H1 (cell line): Measurements from ENCODE around the gene SLC39A13. TPM values are rescaled to one million over a fixed set of nuclear protein-coding genes. Genes with fewer than 3 reads are reported as not detected.

Source experiments
- CTCF ChIA-PET: fragments of 300-600 bp; sonication (Branson Sonifier 250); formaldehyde crosslinking; loops from one replicate; lab custom pipeline; 2021; ENCODE audit not compliant: partially characterized antibody; lab: Charles Lee
- POLR2A ChIA-PET: fragments of 300-600 bp; sonication (Branson Sonifier 250); formaldehyde crosslinking; loops from one replicate; lab custom pipeline; 2021; ENCODE audit warnings: inconsistent platforms; ENCODE audit not compliant: partially characterized antibody; lab: Charles Lee
- DNase-seq, 2 experiments: peaks; one replicate each; pipeline versions ENCODE4 v3.0.0 to v3.0.0-alpha.2; 2010 to 2022; ENCODE audit warnings: low spot score in 2 of 2, low read depth in 1 of 2, mixed read lengths in 1 of 2
- FAIRE-seq: peaks from 2 replicates; lab custom pipeline; 2011; peaks lifted over from hg19 to GRCh38; lab: Jason Lieb, UNC
- H2AFZ ChIP-seq: 2 replicates; pipeline ENCODE4 v1.8.1; 2012; ENCODE audit warnings: low read length, inconsistent platforms
- H2AK5ac ChIP-seq: 2 replicates; pipeline ENCODE4 v1.6.1; 2013; ENCODE audit warnings: low read depth, low read length
- H2BK120ac ChIP-seq: replicated peaks from 2 replicates; pipeline ENCODE3; 2013; ENCODE audit warnings: low read depth, low read length, inconsistent platforms
- H2BK12ac ChIP-seq: 2 replicates; pipeline ENCODE4 v1.6.1; 2013; ENCODE audit warnings: low read depth, low read length
- H2BK15ac ChIP-seq: 2 replicates; pipeline ENCODE4 v1.6.1; 2013; ENCODE audit warnings: low read length
- H2BK20ac ChIP-seq: 2 replicates; pipeline ENCODE4 v1.6.1; 2013; ENCODE audit warnings: low read length
- H2BK5ac ChIP-seq: 2 replicates; pipeline ENCODE4 v1.6.1; 2013; ENCODE audit warnings: low read depth, low read length
- H3K14ac ChIP-seq: 2 replicates; pipeline ENCODE4 v1.6.1; 2013; ENCODE audit warnings: inconsistent platforms; ENCODE audit not compliant: insufficient read length
- H3K18ac ChIP-seq: 2 replicates; pipeline ENCODE4 v1.6.1; 2013; ENCODE audit warnings: low read length; ENCODE audit errors: extremely low read depth
- H3K23ac ChIP-seq: 2 replicates; pipeline ENCODE4 v1.6.1; 2013; ENCODE audit warnings: inconsistent platforms; ENCODE audit not compliant: insufficient read length
- H3K23me2 ChIP-seq: 2 replicates; pipeline ENCODE4 v1.6.1; 2013; ENCODE audit warnings: low read depth, low read length
- H3K27ac ChIP-seq: 2 replicates; pipeline ENCODE4 v1.6.1; 2011; ENCODE audit warnings: low read depth, low read length, inconsistent platforms
- H3K27me3 ChIP-seq, 4 experiments: replicated peaks in 1 of 4; 1 replicate in 1 of 4; 2 replicates in 3 of 4; pipeline versions ENCODE4 v1.6.1 to v1.8.1; 2011 to 2013; ENCODE audit warnings: low read length in 3 of 4, mild to moderate bottlenecking in 3 of 4, inconsistent platforms in 2 of 4, mixed read lengths in 2 of 4, moderate library complexity in 1 of 4; ENCODE audit not compliant: control insufficient read depth in 3 of 4, insufficient read depth in 3 of 4; ENCODE audit errors: extremely low read depth in 1 of 4
- H3K36me3 ChIP-seq, 4 experiments: 2 replicates each; pipeline versions ENCODE4 v1.6.1 to v1.8.1; 2011 to 2013; ENCODE audit warnings: mild to moderate bottlenecking in 4 of 4, low read length in 3 of 4, moderate library complexity in 2 of 4, control low read depth in 1 of 4, inconsistent platforms in 1 of 4; ENCODE audit not compliant: insufficient read depth in 4 of 4, control insufficient read depth in 2 of 4
- H3K4ac ChIP-seq: replicated peaks from 2 replicates; pipeline ENCODE3; 2013; ENCODE audit warnings: low read length, low read depth, mixed read lengths, inconsistent platforms; ENCODE audit not compliant: insufficient read length
- H3K4me1 ChIP-seq, 4 experiments: replicated peaks in 1 of 4; 1 replicate in 1 of 4; 2 replicates in 3 of 4; pipeline versions ENCODE4 v1.6.1 to v1.8.1; 2011 to 2013; ENCODE audit warnings: low read length in 3 of 4, inconsistent platforms in 2 of 4, mixed read lengths in 1 of 4; ENCODE audit not compliant: insufficient read depth in 4 of 4, control insufficient read depth in 3 of 4
- H3K4me2 ChIP-seq, 2 experiments: 2 replicates each; pipeline versions ENCODE4 v1.6.1 to v1.8.1; 2011 to 2013; ENCODE audit warnings: low read depth in 2 of 2, low read length in 2 of 2, control low read depth in 1 of 2, inconsistent platforms in 1 of 2, mild to moderate bottlenecking in 1 of 2; ENCODE audit not compliant: insufficient read depth in 1 of 2
- H3K4me3 ChIP-seq, 4 experiments: fragments of 200-600, 300-600 bp in 1 of 4; sonication (generic), shearing (Covaris generic), sonication (Bioruptor Twin) in 1 of 4; 2 replicates each; pipeline versions ENCODE4 v1.5.1 to v1.8.1; 2011 to 2016; ENCODE audit warnings: low read length in 4 of 4, low read depth in 3 of 4, control low read depth in 2 of 4, inconsistent platforms in 2 of 4, mild to moderate bottlenecking in 2 of 4, mixed read lengths in 1 of 4, moderate library complexity in 1 of 4; ENCODE audit not compliant: insufficient read depth in 2 of 4; ENCODE audit errors: extremely low read depth in 1 of 4
- H3K56ac ChIP-seq: replicated peaks from 2 replicates; pipeline ENCODE3; 2013; ENCODE audit warnings: low read depth, mild to moderate bottlenecking, mixed read lengths, low read length, inconsistent platforms; ENCODE audit not compliant: insufficient read length
- H3K79me1 ChIP-seq: 2 replicates; pipeline ENCODE4 v1.6.1; 2013; ENCODE audit warnings: low read depth, low read length, control low read depth
- H3K79me2 ChIP-seq, 2 experiments: 2 replicates each; pipeline versions ENCODE4 v1.6.1 to v1.8.1; 2012 to 2013; ENCODE audit warnings: low read length in 2 of 2, mild to moderate bottlenecking in 2 of 2, inconsistent platforms in 1 of 2; ENCODE audit not compliant: insufficient read depth in 2 of 2, control insufficient read depth in 1 of 2
- H3K9ac ChIP-seq, 4 experiments: replicated peaks in 1 of 4; 1 replicate in 1 of 4; 2 replicates in 3 of 4; pipeline versions ENCODE4 v1.6.1 to v1.8.1; 2011 to 2013; ENCODE audit warnings: low read depth in 3 of 4, low read length in 3 of 4, control low read depth in 2 of 4, mild to moderate bottlenecking in 2 of 4, moderate library complexity in 2 of 4, inconsistent platforms in 1 of 4; ENCODE audit errors: extremely low read depth in 1 of 4
- H3K9me3 ChIP-seq, 2 experiments: 2 replicates each; pipeline versions ENCODE4 v1.6.1 to v1.8.1; 2012 to 2013; ENCODE audit warnings: mild to moderate bottlenecking in 2 of 2, moderate library complexity in 2 of 2, control low read depth in 1 of 2, inconsistent platforms in 1 of 2, low read depth in 1 of 2, low read length in 1 of 2, mixed read lengths in 1 of 2; ENCODE audit not compliant: insufficient read depth in 2 of 2
- H4K20me1 ChIP-seq, 2 experiments: replicated peaks in 1 of 2; 2 replicates each; pipeline versions ENCODE3 to v1.8.1; 2011 to 2013; ENCODE audit warnings: inconsistent platforms in 2 of 2, low read length in 2 of 2, mild to moderate bottlenecking in 1 of 2; ENCODE audit not compliant: insufficient read depth in 2 of 2, control insufficient read depth in 1 of 2
- H4K5ac ChIP-seq: 2 replicates; pipeline ENCODE4 v1.6.1; 2013; ENCODE audit warnings: low read length, low read depth, mixed read lengths, inconsistent platforms; ENCODE audit not compliant: insufficient read length
- H4K8ac ChIP-seq: 2 replicates; pipeline ENCODE4 v1.8.0; 2013; ENCODE audit warnings: mild to moderate bottlenecking, moderate library complexity, low read length, inconsistent platforms; ENCODE audit not compliant: insufficient read depth; ENCODE audit errors: extremely low read depth
- H4K91ac ChIP-seq: replicated peaks from 2 replicates; pipeline ENCODE3; 2013; ENCODE audit warnings: low read length, mixed read lengths, inconsistent platforms; ENCODE audit not compliant: insufficient read length
- CEBPB ChIP-seq: IDR thresholded peaks from 2 replicates; pipeline ENCODE4 v1.6.1; 2012; ENCODE audit warnings: low read depth, low read length
- CTCF ChIP-seq, 3 experiments: IDR thresholded peaks; 1 replicate in 2 of 3; 2 replicates in 1 of 3; pipeline versions ENCODE4 v1.5.1 to v1.6.1; 2011; ENCODE audit warnings: low read length in 3 of 3, mild to moderate bottlenecking in 3 of 3, inconsistent platforms in 2 of 3, low read depth in 1 of 3, moderate library complexity in 1 of 3; ENCODE audit not compliant: insufficient read depth in 1 of 3; ENCODE audit errors: control extremely low read depth in 1 of 3
- EP300 ChIP-seq, 2 experiments: IDR thresholded peaks; 1 replicate in 1 of 2; 2 replicates in 1 of 2; pipeline ENCODE4 v1.6.1; 2011 to 2012; ENCODE audit warnings: low read depth in 2 of 2, low read length in 2 of 2, mild to moderate bottlenecking in 2 of 2, borderline replicate concordance in 1 of 2, inconsistent platforms in 1 of 2, moderate library complexity in 1 of 2
- MAFK ChIP-seq: IDR thresholded peaks from 2 replicates; pipeline ENCODE4 v1.6.1; 2012; ENCODE audit warnings: low read depth, mild to moderate bottlenecking, improper control_type of control experiment, low read length
- RAD21 ChIP-seq, 2 experiments: IDR thresholded peaks in 1 of 2; conservative IDR thresholded peaks in 1 of 2; 2 replicates each; pipeline ENCODE4 v1.6.1; 2011; ENCODE audit warnings: low read depth in 2 of 2, low read length in 2 of 2, improper control_type of control experiment in 1 of 2, inconsistent platforms in 1 of 2, mild to moderate bottlenecking in 1 of 2, moderate library complexity in 1 of 2
- SUZ12 ChIP-seq: fragments of 200-600 bp; sonication (generic); IDR thresholded peaks from 2 replicates; pipeline ENCODE4 v1.6.1; 2012; ENCODE audit warnings: mild to moderate bottlenecking, inconsistent platforms, low read length, moderate library complexity, mixed read lengths
- YY1 ChIP-seq: IDR thresholded peaks from 2 replicates; pipeline ENCODE4 v1.6.1; 2011; ENCODE audit warnings: low read depth, mild to moderate bottlenecking, low read length
- WGBS, 2 experiments: shearing (Covaris generic) in 1 of 2; methylation state at CpG; one replicate each; pipeline versions ENCODE4 v1.1.6 to v1.1.7; 2013 to 2015; ENCODE audit warnings: low lambda C conversion rate in 2 of 2, mixed read lengths in 2 of 2, inconsistent platforms in 1 of 2, low coverage in 1 of 2, missing lambda C conversion rate in 1 of 2; ENCODE audit not compliant: insufficient replicate concordance in 2 of 2, insufficient coverage in 1 of 2, insufficient read length in 1 of 2; ENCODE audit errors: extremely low coverage in 1 of 2, missing lambda C conversion rate in 1 of 2; 5-methylcytosine and 5-hydroxymethylcytosine counted together
- polyA plus RNA-seq, 7 experiments: library from polyadenylated mRNA; depleted of rRNA in 3 of 7; stranded (reverse) in 5 of 7; unstranded in 2 of 7; fragments of >200 nt in 5 of 7; fragments of 200-250 nt in 2 of 7; gene quantifications; 1 replicate in 5 of 7; 2 replicates in 1 of 7; 4 replicates in 1 of 7; pipeline versions ENCODE4 v1.2.1 to v1.2.3, GENCODE V29; 2011 to 2013; ENCODE audit warnings: missing spikeins in 2 of 7, mixed read lengths in 2 of 7
- total RNA-seq: library from RNA; stranded (reverse); fragmentation: NEBNext Ultra II Directional; extraction: Animal tissue kit (Norgen Biotek cat#: 25700); gene quantifications from 2 replicates; pipeline ENCODE4 v1.2.1, GENCODE V29; 2021

SLC39A13 gene
- total and polyA plus RNA-seq, 2 of the 8 experiments (the other 6 are each of a cell fraction or from before 2014, with no cell fraction given) = 23.2 to 30.0 TPM

- CTCF ChIA-PET = interaction anchor here (0.6 to 2.3 kb wide), 19 partner anchors 8 to 166 kb away, joined by 3 to 21 read pairs (median 3); no protein-coding TSS in a partner anchor
- Histone ChIP-seq H3K23ac (no peak overlapping the region), H2AFZ (0 out of 2 replicates have a peak overlapping the region, but pooled peaks have one; percentile 31), H2BK15ac (peak overlapping the region; percentile 74; the same call in 1 of the 2 replicates), H3K9me3 (no peaks in the 10 kb centered on the region), H3K27ac (peak overlapping the region; percentile 86; the same call in 1 of the 2 replicates), H2BK20ac (peak overlapping the region; percentile 95; the same call in 1 of the 2 replicates), H3K4ac (peak overlapping the region; percentile 88), H3K27me3 (no peaks in the 10 kb centered on the region), H3K56ac (peak overlapping the region; percentile 13), H4K8ac (peak overlapping the region; percentile 7; the same call in 1 of the 2 replicates), H3K4me2 (peak overlapping the region; percentile 81 to 91), H3K79me2 (no peaks in the 10 kb centered on the region; a peak in 1 of 4 replicates), H4K20me1 (no peaks in the 10 kb centered on the region), H4K91ac (peak overlapping the region; percentile 38), H2AK5ac (peak overlapping the region; percentile 95), H2BK12ac (peak overlapping the region; percentile 92), H3K4me1 (peaks cover 5 to 13% (median 9%) of the 10 kb centered on the region in 4 experiments), H3K18ac (peak overlapping the region; percentile 95), H3K36me3 (no peaks in the 10 kb centered on the region), H2BK5ac (peak overlapping the region; percentile 88), H3K23me2 (peaks cover 11% of the 10 kb centered on the region), H2BK120ac (no peak overlapping the region), H3K14ac (no peak overlapping the region), H3K9ac (peak overlapping the region in 3 of 4 experiments; percentile 48 to 66 (median 61); a peak in 5 of 7 replicates), H3K4me3 (peak overlapping the region; percentile 52 to 79 (median 68)), H3K79me1 (no peaks in the 10 kb centered on the region), H4K5ac (peak overlapping the region; percentile 42)
- no peak for DNase-seq
- FAIRE-seq = no peak
- POLR2A ChIA-PET = interaction anchor here (0.8 to 12.8 kb wide), 11 partner anchors 9 to 220 kb away, joined by 3 to 140 read pairs (median 4); partner anchors contain the start of genes C1QTNF4, PSMC3 and SPI1
- WGBS, 2 experiments = 61% methylated on average over 12 of the region's 12 CpGs; no CpG with 5 or more reads in 1 of the 2 experiments
- TF ChIP-seq CEBPB (peak; percentile 83), MAFK (peak; percentile 58; the same call in 1 of the 2 replicates), YY1 (0 out of 2 replicates have a peak, but pooled peaks have one; percentile 35), RAD21 (IDR thresholded peaks at IDR 0.05 in 1 of 2, conservative IDR thresholded peaks at IDR 0.05 in 1 of 2; ENCODE audit: low read depth in 2 of 2, low read length in 2 of 2) (peak in 1 of 2 experiments; percentile 11; a peak in 1 of 4 replicates), SUZ12 (no peak), CTCF (IDR thresholded peaks at IDR 0.05; ENCODE audit: control extremely low read depth in 1 of 3, insufficient read depth in 1 of 3, low read depth in 1 of 3, low read length in 3 of 3) (peak; percentile 7 to 24 (median 19); a peak in 3 of 4 replicates), EP300 (IDR thresholded peaks at IDR 0.05; ENCODE audit: borderline replicate concordance in 1 of 2, low read depth in 2 of 2, low read length in 2 of 2) (no peak)
These were observed 1.3 kb upstream of the SLC39A13 start for GRCh38 chr11:47406896-47407745.
